WI38 (cell line): ENCODE data around the gene CDK4.

ENCODE experiments used
- H3K4me3 ChIP-seq: 2 replicates; pipeline ENCODE4 v1.5.1; 2011; ENCODE audit warnings: low read depth, mild to moderate bottlenecking, control low read depth, low read length
- TF ChIP-seq, protein P1 (sequence below): IDR thresholded peaks from 2 replicates; pipeline ENCODE4 v1.5.1; 2012; ENCODE audit warnings: low read depth, mild to moderate bottlenecking, control low read depth, low read length

Gene CDK4

DNA sequence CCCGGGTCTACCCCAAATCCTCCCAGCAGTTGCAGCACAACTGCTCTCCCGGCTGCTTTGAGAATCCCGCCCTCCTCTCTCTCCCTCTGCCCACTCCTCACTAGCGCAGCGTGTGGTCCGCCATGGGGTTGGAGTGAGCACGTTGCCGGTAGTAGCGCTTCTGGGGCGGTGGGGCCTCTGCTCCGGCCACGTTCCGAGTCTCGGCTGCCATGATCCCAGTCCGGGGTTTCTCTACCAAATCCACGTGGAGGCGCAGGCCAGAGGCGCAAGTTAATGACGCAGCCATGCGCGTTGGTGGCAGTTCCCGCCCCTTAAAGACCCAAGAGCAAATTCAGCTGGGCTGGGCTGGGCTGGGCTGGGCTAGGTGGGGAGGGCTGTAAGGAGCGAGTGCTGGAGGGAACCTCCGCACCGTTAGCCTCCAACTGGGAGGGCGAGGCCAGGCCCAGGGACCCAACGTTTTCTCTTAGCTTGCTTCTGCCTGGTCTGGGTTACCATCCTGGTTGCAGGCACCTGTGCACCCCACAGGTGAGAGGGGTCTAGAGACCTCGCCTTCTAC lies 19.8 kb upstream of the CDK4 start, which contains the start of gene METTL1:
METTL1 (minus strand) TSS at position 233 of the 556 bp plus-strand sequence; CDS start at position 211, 22 bp downstream.
- TF ChIP-seq, protein P1, sequence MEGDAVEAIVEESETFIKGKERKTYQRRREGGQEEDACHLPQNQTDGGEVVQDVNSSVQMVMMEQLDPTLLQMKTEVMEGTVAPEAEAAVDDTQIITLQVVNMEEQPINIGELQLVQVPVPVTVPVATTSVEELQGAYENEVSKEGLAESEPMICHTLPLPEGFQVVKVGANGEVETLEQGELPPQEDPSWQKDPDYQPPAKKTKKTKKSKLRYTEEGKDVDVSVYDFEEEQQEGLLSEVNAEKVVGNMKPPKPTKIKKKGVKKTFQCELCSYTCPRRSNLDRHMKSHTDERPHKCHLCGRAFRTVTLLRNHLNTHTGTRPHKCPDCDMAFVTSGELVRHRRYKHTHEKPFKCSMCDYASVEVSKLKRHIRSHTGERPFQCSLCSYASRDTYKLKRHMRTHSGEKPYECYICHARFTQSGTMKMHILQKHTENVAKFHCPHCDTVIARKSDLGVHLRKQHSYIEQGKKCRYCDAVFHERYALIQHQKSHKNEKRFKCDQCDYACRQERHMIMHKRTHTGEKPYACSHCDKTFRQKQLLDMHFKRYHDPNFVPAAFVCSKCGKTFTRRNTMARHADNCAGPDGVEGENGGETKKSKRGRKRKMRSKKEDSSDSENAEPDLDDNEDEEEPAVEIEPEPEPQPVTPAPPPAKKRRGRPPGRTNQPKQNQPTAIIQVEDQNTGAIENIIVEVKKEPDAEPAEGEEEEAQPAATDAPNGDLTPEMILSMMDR, result no peak
- H3K4me3 ChIP-seq, result peak within 1 kb of the TSS; percentile 89

- H3K4me3 ChIP-seq, result peak overlapping the region; percentile 89
- TF ChIP-seq, protein P1, result no peak
Observed at GRCh38 chr12:57771236-57771872, 19.2 kb upstream of the CDK4 start.

GRCh38 chr12:57770734-57771133 lies 18.6 kb upstream of the CDK4 start:
- H3K4me3 ChIP-seq, result peak overlapping the region; percentile 89; the same call in 1 of the 2 replicates
- TF ChIP-seq, protein P1, result no peak

DNA sequence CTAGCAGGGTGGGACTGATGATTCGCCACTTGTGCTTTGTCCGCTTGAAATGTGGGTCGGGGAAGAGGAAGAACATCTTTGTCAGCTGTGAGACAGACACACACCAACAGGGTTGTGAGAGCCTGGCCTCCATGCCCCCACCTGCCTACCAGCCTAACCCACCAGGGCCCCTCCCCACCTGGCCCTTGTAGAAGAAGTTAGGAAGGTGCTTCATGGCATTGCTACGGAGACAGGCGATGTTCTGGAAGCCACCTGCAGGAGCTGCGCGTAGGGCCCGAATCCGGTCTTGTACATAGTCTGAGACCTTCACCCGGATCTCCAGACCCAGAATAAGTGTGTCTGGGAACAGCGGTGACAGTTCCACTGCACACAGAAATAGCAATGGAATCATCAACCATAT lies 17.5 kb upstream of the CDK4 start:
- TF ChIP-seq, protein P1, result no peak
- no peak overlapping the region for H3K4me3 ChIP-seq

DNA sequence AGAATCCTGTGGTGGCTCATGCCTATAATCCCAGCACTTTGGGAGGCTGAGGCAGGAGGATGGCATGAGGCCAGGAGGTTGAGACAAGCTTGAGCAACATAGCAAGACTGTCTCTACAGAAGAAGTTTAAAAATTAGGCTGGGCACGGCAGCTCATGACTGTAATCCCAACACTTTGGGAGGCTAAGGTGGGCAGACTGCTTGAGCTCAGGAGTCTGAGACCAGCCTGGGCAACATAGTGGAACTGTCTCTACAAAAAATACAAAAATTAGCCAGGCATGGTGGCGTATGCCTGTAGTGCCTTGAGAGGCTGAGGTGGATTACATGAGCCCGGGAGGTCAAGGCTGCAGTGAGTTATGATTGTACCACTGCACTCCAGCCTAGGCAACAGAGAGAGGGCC lies 15.8 kb upstream of the CDK4 start:
- no peak overlapping the region for H3K4me3 ChIP-seq
- TF ChIP-seq, protein P1, result no peak

GRCh38 chr12:57767305-57767698 lies 15.2 kb upstream of the CDK4 start:
- TF ChIP-seq, protein P1, result no peak
- no peak overlapping the region for H3K4me3 ChIP-seq
